Testis (tissue), 3 donors: ENCODE results near the gene C10orf120. TPM values are rescaled to one million over a fixed set of nuclear protein-coding genes. Genes with fewer than 3 reads are reported as not detected.
A peak's percentile ranks its signal among the peaks of the same experiment; 100 is the strongest.

Source experiments
- DNase-seq: peaks from one replicate; pipeline ENCODE4 v3.0.0-alpha.2; 2019
- H3K27ac ChIP-seq, 2 donors: fragments of 200-600 bp; sonication (generic); one replicate each; pipeline ENCODE4 v1.5.1; 2019
- H3K27me3 ChIP-seq: fragments of 200-600 bp; sonication (generic); one replicate; pipeline ENCODE4 v1.5.1; 2019
- H3K36me3 ChIP-seq: fragments of 200-600 bp; sonication (generic); one replicate; pipeline ENCODE4 v1.5.1; 2017; ENCODE audit warnings: low read depth; ENCODE audit errors: missing control alignments
- H3K4me1 ChIP-seq: fragments of 200-600 bp; sonication (generic); one replicate; pipeline ENCODE4 v1.5.1; 2019
- H3K4me3 ChIP-seq, 2 donors: fragments of 200-600 bp; sonication (generic); one replicate each; pipeline ENCODE4 v1.5.1; 2017 to 2019
- H3K9me3 ChIP-seq: fragments of 200-600 bp; sonication (generic); one replicate; pipeline ENCODE4 v1.5.1; 2017
- CTCF ChIP-seq, 3 experiments: fragments of 450-650 bp in 2 of 3; fragments of 200-600 bp in 1 of 3; sonication (generic) in 1 of 3; IDR thresholded peaks; one replicate each; pipeline ENCODE4 v1.5.1; 2016 to 2019; ENCODE audit warnings: antibody characterized with exemption in 3 of 3, mild to moderate bottlenecking in 2 of 3, moderate library complexity in 1 of 3
- POLR2A ChIP-seq: fragments of 450-650 bp; IDR thresholded peaks from one replicate; pipeline ENCODE4 v1.6.1; 2017; ENCODE audit warnings: antibody characterized with exemption, mild to moderate bottlenecking, moderate library complexity
- WGBS, 2 donors: methylation state at CpG; one replicate each; pipeline ENCODE4 v1.1.5; 2018; 5-methylcytosine and 5-hydroxymethylcytosine counted together
- intact Hi-C: fragments of 100-400 bp; cut with DNase I; formaldehyde crosslinking; loops from one replicate; pipeline ENCODE4 v1.15.1; 2023; ENCODE audit warnings: low total_unique reads
- polyA plus RNA-seq: library from polyadenylated mRNA; stranded (reverse); fragments of 350-450 nt; fragmentation: Illumina TruSeq; extraction: RNeasy Lipid Tissue Mini Kit (QIAGEN cat#74804); gene quantifications from one replicate; pipeline ENCODE4 v1.2.3, GENCODE V29; 2014; ENCODE audit warnings: low read depth, low replicate concordance; ENCODE audit not compliant: insufficient read depth
- total RNA-seq, 2 donors: library from RNA; depleted of rRNA; stranded (reverse); fragments of >200 nt; gene quantifications; one replicate each; pipeline ENCODE4 v1.2.3, GENCODE V29; 2016

The C10orf120 gene
- total and polyA plus RNA-seq, 3 donors from 2014 or later, result 7.9 to 36.6 (median 11.9) TPM

GRCh38 chr10:122657729-122658128 is 41.9 kb downstream of the C10orf120 start:
- Histone ChIP-seq H3K9me3 (no peaks in the 10 kb centered on the region), H3K4me3 (no peak overlapping the region), H3K27ac (no peak overlapping the region), H3K4me1 (no peaks in the 10 kb centered on the region), H3K36me3 (no peaks in the 10 kb centered on the region), H3K27me3 (no peaks in the 10 kb centered on the region)
- no peak for TF ChIP-seq CTCF (IDR thresholded peaks at IDR 0.05)
- TF ChIP-seq POLR2A, result no peak
- WGBS, 2 donors, result 80 to 90% methylated on average over 1 to 3 of the region's 3 CpGs
- no peak for DNase-seq
- intact Hi-C loops, result no loop called here

- H3K9me3 ChIP-seq, result no peaks in the 10 kb centered on the region
- no peak overlapping the region for H3K4me3 ChIP-seq
- intact Hi-C loops, result no loop called here
- no peak for DNase-seq
- H3K4me1 ChIP-seq, result no peaks in the 10 kb centered on the region
- WGBS, 2 donors, result 73 to 89% methylated on average over 4 of the region's 4 CpGs
- H3K27ac ChIP-seq, result no peak overlapping the region
- TF ChIP-seq CTCF (IDR thresholded peaks at IDR 0.05), result no peak
- no peak for TF ChIP-seq POLR2A
- H3K36me3 ChIP-seq, result no peaks in the 10 kb centered on the region
- no peaks in the 10 kb centered on the region for H3K27me3 ChIP-seq
Measured at GRCh38 chr10:122657255-122657654, 42.4 kb downstream of the C10orf120 start.

DNA sequence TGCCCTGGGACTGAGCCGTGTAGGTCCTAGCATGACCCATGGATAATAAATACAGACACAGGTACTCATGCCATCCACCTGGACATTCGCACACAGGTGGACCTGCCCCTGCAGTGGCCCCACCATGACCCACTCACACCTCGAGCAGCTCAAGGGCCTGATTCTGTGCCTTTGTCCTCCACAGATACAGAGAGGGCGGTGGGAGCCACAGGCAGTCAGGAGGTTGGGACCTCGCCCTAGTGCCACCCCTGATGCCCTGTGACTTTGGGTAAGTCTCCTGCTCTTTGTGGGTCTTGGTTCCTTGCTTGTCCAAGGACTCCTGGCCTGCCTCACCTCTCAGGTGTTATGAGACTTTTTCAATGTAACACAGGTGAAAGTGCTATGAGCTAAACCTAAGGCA is 42.9 kb downstream of the C10orf120 start:
- no peaks in the 10 kb centered on the region for H3K27me3 ChIP-seq
- TF ChIP-seq CTCF (IDR thresholded peaks at IDR 0.05), result no peak
- TF ChIP-seq POLR2A, result no peak
- 87 to 100% methylated on average over 3 to 5 of the region's 5 CpGs for WGBS, 2 donors
- no peak for DNase-seq
- intact Hi-C loops, result no loop called here
- no peaks in the 10 kb centered on the region for H3K4me1 ChIP-seq
- H3K9me3 ChIP-seq, result no peaks in the 10 kb centered on the region
- H3K4me3 ChIP-seq, result no peak overlapping the region
- H3K27ac ChIP-seq, result no peak overlapping the region
- H3K36me3 ChIP-seq, result no peaks in the 10 kb centered on the region

GRCh38 chr10:122656308-122656705 is 43.3 kb downstream of the C10orf120 start:
- no peaks in the 10 kb centered on the region for H3K27me3 ChIP-seq
- H3K9me3 ChIP-seq, result no peaks in the 10 kb centered on the region
- H3K4me3 ChIP-seq, result no peak overlapping the region
- H3K4me1 ChIP-seq, result no peaks in the 10 kb centered on the region
- intact Hi-C loops, result no loop called here
- no peaks in the 10 kb centered on the region for H3K36me3 ChIP-seq
- no peak for DNase-seq
- TF ChIP-seq POLR2A, result no peak
- no peak for TF ChIP-seq CTCF (IDR thresholded peaks at IDR 0.05)
- H3K27ac ChIP-seq, result no peak overlapping the region
- WGBS, 2 donors, result 81 to 85% methylated on average over 2 of the region's 2 CpGs

- TF ChIP-seq POLR2A (no peak), CTCF (IDR thresholded peaks at IDR 0.05) (no peak)
- Histone ChIP-seq H3K27ac (no peak overlapping the region), H3K36me3 (no peaks in the 10 kb centered on the region), H3K9me3 (no peaks in the 10 kb centered on the region), H3K4me1 (no peaks in the 10 kb centered on the region), H3K4me3 (no peak overlapping the region), H3K27me3 (no peaks in the 10 kb centered on the region)
- DNase-seq, result peak; percentile 68
- intact Hi-C loops, result no loop called here
- 71 to 74% methylated on average over 9 of the region's 9 CpGs for WGBS, 2 donors
Measured at GRCh38 chr10:122655524-122656307, 43.9 kb downstream of the C10orf120 start.
